HFF-Myc (cell line): Measurements from ENCODE around the gene ZNF683.

ENCODE experiments used
- DNase-seq: peaks from one replicate; pipeline ENCODE4 v3.0.0-alpha.2; 2011; ENCODE audit warnings: low read depth; ENCODE audit errors: extremely low read depth
- H3K4me3 ChIP-seq: replicated peaks from 2 replicates; pipeline ENCODE4 v1.5.1; 2011; ENCODE audit warnings: low read depth, mild to moderate bottlenecking, control low read depth, low read length
- CTCF ChIP-seq: IDR thresholded peaks from 2 replicates; pipeline ENCODE4 v1.5.1; 2012; ENCODE audit warnings: mild to moderate bottlenecking, low read depth, low read length, control low read depth; ENCODE audit errors: missing control alignments

Gene ZNF683

GRCh38 chr1:26317612-26318337 is 54.8 kb downstream of the ZNF683 start, which contains the start of gene CD52:
CD52 (plus strand) TSS chr1:26317958; CDS start chr1:26318018, 60 bp downstream.
- no peak for DNase-seq
- no peak within 1 kb of the TSS for H3K4me3 ChIP-seq

DNA sequence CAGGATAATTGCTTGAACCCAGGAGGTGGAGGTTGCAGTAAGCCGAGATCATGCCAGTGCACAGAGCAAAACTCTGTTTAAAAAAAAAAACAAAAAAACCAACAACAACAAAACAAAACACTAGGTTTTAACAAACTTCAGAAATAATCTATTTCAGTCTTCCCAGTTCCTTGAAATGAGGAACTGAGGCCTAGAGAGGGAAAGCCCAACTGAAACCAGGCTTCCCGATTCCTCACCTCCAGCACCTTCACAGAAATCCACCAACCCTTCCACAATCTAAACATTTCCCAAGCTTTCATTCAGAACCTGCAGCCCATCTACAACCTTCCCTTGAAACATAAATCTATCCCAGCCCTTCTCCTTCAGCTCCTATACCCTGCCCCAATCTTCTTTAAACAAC is 55.4 kb downstream of the ZNF683 start:
- no peak for DNase-seq
- no peak for TF ChIP-seq CTCF
- no peak overlapping the region for H3K4me3 ChIP-seq

More at GRCh38 chr1:26317612-26318337, 54.8 kb downstream of the ZNF683 start, which contains the start of gene CD52:
- TF ChIP-seq CTCF: no peak

GRCh38 chr1:26315874-26316850 is 56.4 kb downstream of the ZNF683 start:
- no peak for DNase-seq
- no peak overlapping the region for H3K4me3 ChIP-seq

GRCh38 chr1:26314501-26314900 is 58.0 kb downstream of the ZNF683 start:
- no peak overlapping the region for H3K4me3 ChIP-seq
- no peak for TF ChIP-seq CTCF
- no peak for DNase-seq

More at GRCh38 chr1:26315874-26316850, 56.4 kb downstream of the ZNF683 start:
- no peak for TF ChIP-seq CTCF
